NCI-H128 (cell line): ENCODE data around the gene DEK.

Source experiments
- DNase-seq: peaks from one replicate; lab custom pipeline; 2025; ENCODE audit not compliant: unreplicated experiment; lab: John Stamatoyannopoulos, UW

DEK gene

GRCh38 chr6:18265787-18266522, 1.6 kb upstream of the DEK start:
- DNase-seq: no peak

- no peak for DNase-seq
Measured at GRCh38 chr6:18264923-18265377, 620 bp upstream of the DEK start.

- DNase-seq: no peak
Measured at GRCh38 chr6:18263418-18264218, 712 bp downstream of the DEK start.

- no peak for DNase-seq
Measured at GRCh38 chr6:18262702-18263417, 1.5 kb downstream of the DEK start.

- DNase-seq: no peak
Measured at GRCh38 chr6:18261877-18262276, 2.5 kb downstream of the DEK start.

GRCh38 chr6:18260448-18261106, 3.8 kb downstream of the DEK start:
- DNase-seq: no peak

- DNase-seq: no peak
Measured at GRCh38 chr6:18259675-18260447, 4.5 kb downstream of the DEK start.

- DNase-seq: no peak
Measured at GRCh38 chr6:18254793-18255192, 9.5 kb downstream of the DEK start.

GRCh38 chr6:18253635-18254034, 10.7 kb downstream of the DEK start:
- DNase-seq: no peak

GRCh38 chr6:18249271-18249670, 15.1 kb downstream of the DEK start:
- no peak for DNase-seq

GRCh38 chr6:18248698-18249097, 15.6 kb downstream of the DEK start:
- no peak for DNase-seq

- no peak for DNase-seq
Measured at GRCh38 chr6:18247002-18247401, 17.3 kb downstream of the DEK start.

- no peak for DNase-seq
Measured at GRCh38 chr6:18246205-18246604, 18.1 kb downstream of the DEK start.

GRCh38 chr6:18245642-18246041, 18.7 kb downstream of the DEK start:
- no peak for DNase-seq

- no peak for DNase-seq
Measured at GRCh38 chr6:18245079-18245478, 19.3 kb downstream of the DEK start.

GRCh38 chr6:18244251-18244650, 20.1 kb downstream of the DEK start:
- no peak for DNase-seq

GRCh38 chr6:18243302-18243893, 20.9 kb downstream of the DEK start:
- no peak for DNase-seq

- no peak for DNase-seq
Measured at GRCh38 chr6:18242062-18242851, 22.1 kb downstream of the DEK start.
